ENCODE results near the gene TOM1. TPM values are rescaled to one million over a fixed set of nuclear protein-coding genes. Genes with fewer than 3 reads are reported as not detected.

The TOM1 gene
- total and polyA plus RNA-seq, 2 of the 13 experiments (the other 11 are each of a cell fraction or from before 2014, with no cell fraction given) = 30.8 to 87.3 TPM

DNA sequence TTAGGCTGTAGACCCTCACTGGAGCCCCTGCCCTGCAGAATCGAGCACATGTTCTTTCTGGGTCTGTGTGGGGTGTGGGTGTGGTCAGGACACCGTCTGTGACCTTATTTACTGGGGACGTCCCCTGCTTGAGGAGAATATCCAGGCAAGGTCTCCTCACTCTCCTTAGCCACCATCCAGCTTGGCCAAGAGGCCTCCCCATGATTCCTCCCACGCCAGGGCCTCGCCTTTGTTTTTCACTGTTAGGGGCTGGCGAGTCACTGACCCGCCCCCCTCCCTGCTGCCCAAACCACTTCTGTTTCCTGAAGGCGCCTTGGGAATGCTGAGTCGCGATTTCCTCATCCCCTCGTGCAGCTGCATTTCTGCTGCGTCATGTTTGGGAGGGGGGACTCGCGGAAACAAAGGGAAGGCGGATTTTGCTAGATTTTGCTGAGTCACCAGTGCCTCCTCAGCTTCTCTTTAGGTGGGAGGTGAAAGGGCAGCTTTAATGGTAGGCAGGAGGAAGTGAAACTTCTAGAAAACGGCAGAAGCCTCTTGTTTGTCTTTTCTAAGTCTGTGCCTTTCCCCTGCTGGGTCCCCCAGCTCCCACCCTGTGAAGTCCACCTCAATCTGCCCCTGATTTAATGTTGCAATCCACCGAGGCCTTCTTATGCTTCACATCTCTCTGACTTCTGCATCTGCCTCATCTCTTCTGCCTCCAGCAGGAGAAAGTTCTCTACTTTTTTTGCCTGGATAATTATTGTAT lies 77.2 kb downstream of the TOM1 start (continued):
- TF ChIP-seq GATAD1 (CRISPR knock-in tag; IDR thresholded peaks at IDR 0.05) (peak; percentile 34; the same call in 1 of the 2 replicates), MAFK (conservative IDR thresholded peaks at IDR 0.05 in 1 of 2, IDR thresholded peaks at IDR 0.05 in 1 of 2; ENCODE audit: low read length in 2 of 2) (peak; percentile 100), ZNF556 (CRISPR knock-in tag; IDR thresholded peaks at IDR 0.05; ENCODE audit: borderline replicate concordance) (peak; percentile 71; the same call in 1 of the 2 replicates), GFI1 (CRISPR knock-in tag; IDR thresholded peaks at IDR 0.05; ENCODE audit: borderline replicate concordance) (peak; percentile 52), GABPB1 (CRISPR knock-in tag; IDR thresholded peaks at IDR 0.05) (peak; percentile 63), NR2F6 (IDR thresholded peaks at IDR 0.05) (peak; percentile 73), NR2F6 (CRISPR knock-in tag; IDR thresholded peaks at IDR 0.05) (peak; percentile 88), ZBTB33 (CRISPR knock-in tag; IDR thresholded peaks at IDR 0.05) (peak; percentile 81), ZNF788 (CRISPR knock-in tag; IDR thresholded peaks at IDR 0.05; ENCODE audit: borderline replicate concordance) (peak; percentile 90; the same call in 1 of the 2 replicates), TAF1 (CRISPR knock-in tag; IDR thresholded peaks at IDR 0.05) (peak; percentile 24; the same call in 1 of the 2 replicates)
- TF ChIP-seq, protein P1, sequence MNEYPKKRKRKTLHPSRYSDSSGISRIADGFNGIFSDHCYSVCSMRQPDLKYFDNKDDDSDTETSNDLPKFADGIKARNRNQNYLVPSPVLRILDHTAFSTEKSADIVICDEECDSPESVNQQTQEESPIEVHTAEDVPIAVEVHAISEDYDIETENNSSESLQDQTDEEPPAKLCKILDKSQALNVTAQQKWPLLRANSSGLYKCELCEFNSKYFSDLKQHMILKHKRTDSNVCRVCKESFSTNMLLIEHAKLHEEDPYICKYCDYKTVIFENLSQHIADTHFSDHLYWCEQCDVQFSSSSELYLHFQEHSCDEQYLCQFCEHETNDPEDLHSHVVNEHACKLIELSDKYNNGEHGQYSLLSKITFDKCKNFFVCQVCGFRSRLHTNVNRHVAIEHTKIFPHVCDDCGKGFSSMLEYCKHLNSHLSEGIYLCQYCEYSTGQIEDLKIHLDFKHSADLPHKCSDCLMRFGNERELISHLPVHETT (CRISPR knock-in tag; conservative IDR thresholded peaks at IDR 0.05) = peak; percentile 62; the same call in 1 of the 2 replicates
